Keratinocyte (primary cell): ENCODE measurements around the gene CAMK2G. TPM values are rescaled to one million over a fixed set of nuclear protein-coding genes. Genes with fewer than 3 reads are reported as not detected.

ENCODE experiments used
- DNase-seq: peaks from one replicate; pipeline ENCODE4 v3.0.0-alpha.2; 2011; ENCODE audit warnings: low read depth, missing footprints, low spot score
- FAIRE-seq: peaks from 2 replicates; lab custom pipeline; 2011; peaks lifted over from hg19 to GRCh38; lab: Jason Lieb, UNC
- H2AFZ ChIP-seq: 2 replicates; pipeline ENCODE4 v1.6.0; 2012; ENCODE audit warnings: low read length, control low read depth, inconsistent platforms; ENCODE audit not compliant: control insufficient read depth
- H3K27ac ChIP-seq: 2 replicates; pipeline ENCODE4 v1.5.1; 2011; ENCODE audit warnings: low read length; ENCODE audit not compliant: control insufficient read depth, insufficient read depth
- H3K27me3 ChIP-seq: 3 replicates; pipeline ENCODE4 v1.6.0; 2011; ENCODE audit warnings: low read length; ENCODE audit not compliant: control insufficient read depth, insufficient read depth; ENCODE audit errors: extremely low read depth
- H3K36me3 ChIP-seq, 2 experiments: 2 replicates in 1 of 2; 3 replicates in 1 of 2; pipeline ENCODE4 v1.5.1; 2011; ENCODE audit warnings: low read length in 2 of 2, mild to moderate bottlenecking in 1 of 2; ENCODE audit not compliant: control insufficient read depth in 2 of 2, insufficient read depth in 2 of 2; ENCODE audit errors: extremely low read depth in 1 of 2
- H3K4me1 ChIP-seq: 3 replicates; pipeline ENCODE4 v1.5.1; 2011; ENCODE audit warnings: low read length; ENCODE audit not compliant: control insufficient read depth, insufficient read depth; ENCODE audit errors: extremely low read depth
- H3K4me2 ChIP-seq: 3 replicates; pipeline ENCODE4 v1.6.0; 2011; ENCODE audit warnings: low read depth, low read length; ENCODE audit not compliant: control insufficient read depth, insufficient read depth; ENCODE audit errors: extremely low read depth
- H3K4me3 ChIP-seq, 3 experiments: fragments of 200-600 bp in 1 of 3; sonication (generic) in 1 of 3; 2 replicates in 2 of 3; 3 replicates in 1 of 3; pipeline ENCODE4 v1.5.1; 2011 to 2016; ENCODE audit warnings: low read length in 3 of 3, mild to moderate bottlenecking in 3 of 3, control low read depth in 2 of 3, inconsistent platforms in 1 of 3, low read depth in 1 of 3, mixed read lengths in 1 of 3, mixed run types in 1 of 3, moderate library complexity in 1 of 3; ENCODE audit not compliant: control insufficient read depth in 2 of 3, insufficient read depth in 2 of 3; ENCODE audit errors: extremely low read depth in 1 of 3
- H3K79me2 ChIP-seq: 2 replicates; pipeline ENCODE4 v1.6.0; 2012; ENCODE audit warnings: low read length; ENCODE audit not compliant: control insufficient read depth, insufficient read depth
- H3K9ac ChIP-seq: 3 replicates; pipeline ENCODE4 v1.6.0; 2011; ENCODE audit warnings: low read length; ENCODE audit not compliant: control insufficient read depth, insufficient read depth; ENCODE audit errors: extremely low read depth
- H3K9me1 ChIP-seq: 3 replicates; pipeline ENCODE4 v1.6.0; 2011; ENCODE audit warnings: low read length; ENCODE audit not compliant: control insufficient read depth, insufficient read depth; ENCODE audit errors: extremely low read depth
- H3K9me3 ChIP-seq: 2 replicates; pipeline ENCODE4 v1.5.1; 2012; ENCODE audit warnings: low read depth, low read length; ENCODE audit not compliant: control insufficient read depth
- H4K20me1 ChIP-seq: 3 replicates; pipeline ENCODE4 v1.6.0; 2011; ENCODE audit warnings: low read length; ENCODE audit not compliant: control insufficient read depth, insufficient read depth; ENCODE audit errors: extremely low read depth
- EZH2 ChIP-seq: IDR thresholded peaks from one replicate; pipeline ENCODE4 v1.6.1; 2012; ENCODE audit warnings: inconsistent platforms, mild to moderate bottlenecking, low read length, moderate library complexity
- dilution Hi-C: fragments of 300-500 bp; cut with MboI; formaldehyde crosslinking; loops from one replicate; pipeline ENCODE4 v1.7.0; 2020; ENCODE audit warnings: low sequenced_read_pairs; ENCODE audit not compliant: extremely low pct_ligation_motif_present
- polyA plus RNA-seq, 5 experiments: library from polyadenylated mRNA; depleted of rRNA in 3 of 5; stranded (reverse) in 3 of 5; stranded (forward) in 1 of 5; unstranded in 1 of 5; fragments of >200 nt; gene quantifications; 1 replicate in 1 of 5; 2 replicates in 3 of 5; 3 replicates in 1 of 5; pipeline versions ENCODE4 v1.2.1 to v1.2.3, GENCODE V29; 2011 to 2012; ENCODE audit warnings: missing spikeins in 2 of 5, low read depth in 1 of 5, low replicate concordance in 1 of 5
- TF ChIP-seq, protein P1 (sequence below), 3 experiments: IDR thresholded peaks in 1 of 3; conservative IDR thresholded peaks in 1 of 3; optimal IDR thresholded peaks in 1 of 3; 2 replicates in 2 of 3; 3 replicates in 1 of 3; pipeline versions ENCODE3 to v1.5.1; 2011; ENCODE audit warnings: low read length in 3 of 3, mild to moderate bottlenecking in 3 of 3, moderate library complexity in 2 of 3, control low read depth in 1 of 3, inconsistent platforms in 1 of 3; ENCODE audit not compliant: insufficient read depth in 2 of 3; ENCODE audit errors: extremely low read depth in 1 of 3

Gene CAMK2G
- polyA plus RNA-seq, 1 donor (not counting 4 experiments of a cell fraction or from before 2014, with no cell fraction given): 17.6 TPM

DNA sequence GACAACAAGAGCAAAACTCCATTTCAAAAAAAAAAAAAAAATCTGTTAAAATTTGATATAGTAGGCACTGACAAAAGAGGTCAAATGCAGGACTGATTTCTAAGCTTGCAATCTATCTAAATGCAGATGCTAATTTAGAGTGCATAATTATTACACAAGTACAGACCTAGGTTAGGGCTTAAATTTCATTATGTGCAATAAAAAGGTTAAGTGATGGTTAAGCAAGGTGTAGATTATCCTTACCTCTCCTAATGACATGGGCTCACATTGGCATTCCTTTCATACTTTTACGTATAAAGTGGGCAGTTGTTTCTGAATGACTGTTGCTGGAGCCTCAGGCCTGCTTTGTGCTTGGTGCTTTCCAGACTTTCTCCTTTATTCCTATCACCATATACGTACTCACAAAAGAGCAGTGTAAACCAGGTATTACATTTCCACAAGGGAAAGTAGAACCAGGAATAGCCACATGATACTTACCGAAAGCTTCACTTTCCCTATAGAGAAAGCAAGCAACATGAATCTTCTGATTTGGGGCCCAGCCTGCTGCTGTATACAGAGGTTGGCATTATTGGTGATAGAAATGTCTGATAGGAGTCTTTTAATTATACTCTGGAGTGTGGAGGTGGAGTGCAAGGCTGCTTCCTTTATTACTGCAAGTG, 94.7 kb downstream of the CAMK2G start:
- FAIRE-seq (no peak), DNase-seq (no peak)
- H3K27me3 ChIP-seq: no peaks in the 10 kb centered on the region
- peaks cover 5 to 13% of the 10 kb centered on the region in 2 experiments for H3K36me3 ChIP-seq
- H3K9me1 ChIP-seq: no peaks in the 10 kb centered on the region
- H2AFZ ChIP-seq: no peak overlapping the region
- no peaks in the 10 kb centered on the region for H3K9me3 ChIP-seq
- H3K27ac ChIP-seq: no peak overlapping the region
- H3K4me3 ChIP-seq: no peak overlapping the region
- H3K9ac ChIP-seq: no peak overlapping the region
- peaks cover 61% of the 10 kb centered on the region for H3K79me2 ChIP-seq
- peaks cover 2% of the 10 kb centered on the region for H4K20me1 ChIP-seq
- no peak for TF ChIP-seq EZH2
- TF ChIP-seq, protein P1, sequence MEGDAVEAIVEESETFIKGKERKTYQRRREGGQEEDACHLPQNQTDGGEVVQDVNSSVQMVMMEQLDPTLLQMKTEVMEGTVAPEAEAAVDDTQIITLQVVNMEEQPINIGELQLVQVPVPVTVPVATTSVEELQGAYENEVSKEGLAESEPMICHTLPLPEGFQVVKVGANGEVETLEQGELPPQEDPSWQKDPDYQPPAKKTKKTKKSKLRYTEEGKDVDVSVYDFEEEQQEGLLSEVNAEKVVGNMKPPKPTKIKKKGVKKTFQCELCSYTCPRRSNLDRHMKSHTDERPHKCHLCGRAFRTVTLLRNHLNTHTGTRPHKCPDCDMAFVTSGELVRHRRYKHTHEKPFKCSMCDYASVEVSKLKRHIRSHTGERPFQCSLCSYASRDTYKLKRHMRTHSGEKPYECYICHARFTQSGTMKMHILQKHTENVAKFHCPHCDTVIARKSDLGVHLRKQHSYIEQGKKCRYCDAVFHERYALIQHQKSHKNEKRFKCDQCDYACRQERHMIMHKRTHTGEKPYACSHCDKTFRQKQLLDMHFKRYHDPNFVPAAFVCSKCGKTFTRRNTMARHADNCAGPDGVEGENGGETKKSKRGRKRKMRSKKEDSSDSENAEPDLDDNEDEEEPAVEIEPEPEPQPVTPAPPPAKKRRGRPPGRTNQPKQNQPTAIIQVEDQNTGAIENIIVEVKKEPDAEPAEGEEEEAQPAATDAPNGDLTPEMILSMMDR (optimal IDR thresholded peaks at IDR 0.05 in 1 of 3, IDR thresholded peaks at IDR 0.05 in 1 of 3, conservative IDR thresholded peaks at IDR 0.05 in 1 of 3; ENCODE audit: extremely low read depth in 1 of 3, insufficient read depth in 2 of 3, low read length in 3 of 3): no peak
- dilution Hi-C loops: no loop called here
- no peak overlapping the region for H3K4me2 ChIP-seq
- H3K4me1 ChIP-seq: peaks cover 23% of the 10 kb centered on the region

DNA sequence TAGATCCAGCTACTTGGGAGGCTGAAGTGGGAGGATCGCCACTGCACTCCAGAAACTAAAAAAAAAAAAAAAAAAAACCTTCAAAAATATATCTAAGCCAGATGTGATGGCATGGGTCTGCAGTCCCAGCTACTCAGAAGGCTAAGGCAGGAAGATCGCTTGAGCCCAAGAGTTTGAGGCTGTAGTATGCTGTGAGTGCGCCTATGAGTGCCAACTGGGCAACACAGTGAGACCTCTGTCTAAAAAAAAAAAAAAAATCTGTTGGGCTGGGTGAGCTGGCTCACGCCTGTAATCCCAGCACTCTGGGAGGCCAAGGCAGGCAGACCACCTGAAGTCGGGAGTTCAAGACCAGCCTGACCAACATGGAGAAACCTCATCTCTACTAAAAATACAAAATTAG, 95.3 kb downstream of the CAMK2G start:
- Histone ChIP-seq H4K20me1 (peaks cover 5% of the 10 kb centered on the region), H2AFZ (no peak overlapping the region), H3K79me2 (peaks cover 60% of the 10 kb centered on the region), H3K27ac (no peak overlapping the region), H3K4me1 (peaks cover 28% of the 10 kb centered on the region), H3K9ac (no peak overlapping the region), H3K36me3 (peaks cover 6 to 16% of the 10 kb centered on the region in 2 experiments), H3K4me2 (no peak overlapping the region), H3K9me3 (no peaks in the 10 kb centered on the region), H3K9me1 (no peaks in the 10 kb centered on the region), H3K4me3 (no peak overlapping the region), H3K27me3 (no peaks in the 10 kb centered on the region)
- no peak for DNase-seq
- TF ChIP-seq, protein P1 (optimal IDR thresholded peaks at IDR 0.05 in 1 of 3, IDR thresholded peaks at IDR 0.05 in 1 of 3, conservative IDR thresholded peaks at IDR 0.05 in 1 of 3; ENCODE audit: extremely low read depth in 1 of 3, insufficient read depth in 2 of 3, low read length in 3 of 3): no peak
- TF ChIP-seq EZH2: no peak
- no peak for FAIRE-seq
- dilution Hi-C loops: no loop called here
